Heart right ventricle (tissue), 16 donors: Measurements from ENCODE around the gene IQSEC1. TPM values are rescaled to one million over a fixed set of nuclear protein-coding genes. Genes with fewer than 3 reads are reported as not detected.

ENCODE experiments used
- ATAC-seq, 8 donors: fragments of 200-7000 bp; cut with Tn5 transposase; one replicate each; pipeline ENCODE4 v1.9.1; 2020; ENCODE audit warnings: mild to moderate bottlenecking in 8 of 8, moderate library complexity in 8 of 8, moderate number of reproducible peaks in 1 of 8
- DNase-seq, 2 donors: peaks; one replicate each; pipeline ENCODE4 v3.0.0-alpha.2; 2020
- H3K27ac ChIP-seq, 10 donors: fragments of 200-600 bp; sonication (generic) in 2 of 10; one replicate each; pipeline versions ENCODE4 v1.5.0 to v1.8.0; 2020 to 2022; ENCODE audit warnings: mild to moderate bottlenecking in 3 of 10
- H3K27me3 ChIP-seq, 7 donors: fragments of 200-600 bp; one replicate each; pipeline ENCODE4 v1.8.0; 2021 to 2022; ENCODE audit warnings: mild to moderate bottlenecking in 2 of 7
- H3K36me3 ChIP-seq, 9 donors: fragments of 200-600 bp; sonication (generic) in 1 of 9; one replicate each; pipeline versions ENCODE4 v1.5.0 to v1.8.0; 2020 to 2022; ENCODE audit warnings: mild to moderate bottlenecking in 2 of 9
- H3K4me1 ChIP-seq, 9 donors: fragments of 200-600 bp; sonication (generic) in 1 of 9; one replicate each; pipeline versions ENCODE4 v1.5.0 to v1.8.0; 2020 to 2022; ENCODE audit warnings: mild to moderate bottlenecking in 4 of 9
- H3K4me3 ChIP-seq, 10 donors: fragments of 200-600 bp; sonication (generic) in 2 of 10; one replicate each; pipeline versions ENCODE4 v1.5.0 to v1.8.0; 2020 to 2022; ENCODE audit warnings: mild to moderate bottlenecking in 7 of 10, moderate library complexity in 2 of 10
- H3K9me3 ChIP-seq, 11 donors: fragments of 200-600 bp in 10 of 11; sonication (generic) in 2 of 11; one replicate each; pipeline versions ENCODE4 v1.5.0 to v1.8.0; 2013 to 2022; ENCODE audit warnings: mild to moderate bottlenecking in 2 of 11, control low read depth in 1 of 11, moderate library complexity in 1 of 11
- WGBS, 2 donors: extraction: QIAGEN DNeasy Blood & Tissue Kit; methylation state at CpG; one replicate each; pipeline ENCODE4 v1.1.7; 2013; ENCODE audit warnings: inconsistent platforms in 1 of 2; 5-methylcytosine and 5-hydroxymethylcytosine counted together
- intact Hi-C, 10 donors: fragments of 100-400 bp; cut with DNase I; formaldehyde crosslinking; loops; one replicate each; pipeline versions ENCODE4 v1.11.1 to v1.14.2; 2022
- polyA plus RNA-seq, 2 donors: library from polyadenylated mRNA; stranded (reverse); fragments of 200-250 nt; gene quantifications; one replicate each; pipeline ENCODE4 v1.2.3, GENCODE V29; 2013
- total RNA-seq, 10 donors: library from RNA; stranded (reverse); fragmentation: NEBNext Ultra II Directional in 3 of 10; extraction: Animal tissue kit (Norgen Biotek cat#: 25700) in 3 of 10; gene quantifications; one replicate each; pipeline versions ENCODE4 v1.2.1 to v1.2.4, GENCODE V29; 2021 to 2023
- TF ChIP-seq, protein P1 (sequence below), 9 donors: fragments of 200-600 bp; sonication (generic) in 2 of 9; IDR thresholded peaks; one replicate each; pipeline versions ENCODE4 v1.5.0 to v1.8.0; 2021 to 2022; ENCODE audit warnings: antibody characterized with exemption in 9 of 9, mild to moderate bottlenecking in 5 of 9, moderate library complexity in 1 of 9
- donor health status: Arrhythmogenic right ventricular cardiomyopathy.
- donor health status: ischemic (EF 13 %, LVEDD 7.1; RV severe dilation, severe dysfunction).
- donor health status: healthy with polysubstance abuse.
- donor health status: DM: no; HTN: yes; CAD: no.
- donor health status: DM: no; HTN: no; CAD: no.
- donor health status: ischemic (EF 25% LVEDD 6.9; RV normal size, moderate dysfunction).
- donor health status: ischemic (EF 25% LVEDD 5.7; RV mildly dilated, moderate dysfunction).
- donor health status: healthy.
- donor health status: DM: yes; HTN: yes; CAD: no.
- donor health status: Ischemic cardiomyopathy.
- donor health status: ischemic (EF 35%, LVEDD 5.7; RV mildly dilated, moderate dysfunction).
- donor health status: nonischemic (EF 11% LVEDD 7.7; RV severe dilation, severe dysfunction).
- donor health status: DM: yes; HTN: yes; CAD: no.
- donor health status: PGD.
- donor health status: ischemic (EF 29% LVEDD 5.4; RV normal size, mild dysfunction).
- donor health status: nonischemic (EF 23%, LVEDD 6.1; RV moderate dilation, normal function).

IQSEC1 gene
- total and polyA plus RNA-seq, 12 donors, result 13.1 to 73.9 (median 60.4) TPM

DNA sequence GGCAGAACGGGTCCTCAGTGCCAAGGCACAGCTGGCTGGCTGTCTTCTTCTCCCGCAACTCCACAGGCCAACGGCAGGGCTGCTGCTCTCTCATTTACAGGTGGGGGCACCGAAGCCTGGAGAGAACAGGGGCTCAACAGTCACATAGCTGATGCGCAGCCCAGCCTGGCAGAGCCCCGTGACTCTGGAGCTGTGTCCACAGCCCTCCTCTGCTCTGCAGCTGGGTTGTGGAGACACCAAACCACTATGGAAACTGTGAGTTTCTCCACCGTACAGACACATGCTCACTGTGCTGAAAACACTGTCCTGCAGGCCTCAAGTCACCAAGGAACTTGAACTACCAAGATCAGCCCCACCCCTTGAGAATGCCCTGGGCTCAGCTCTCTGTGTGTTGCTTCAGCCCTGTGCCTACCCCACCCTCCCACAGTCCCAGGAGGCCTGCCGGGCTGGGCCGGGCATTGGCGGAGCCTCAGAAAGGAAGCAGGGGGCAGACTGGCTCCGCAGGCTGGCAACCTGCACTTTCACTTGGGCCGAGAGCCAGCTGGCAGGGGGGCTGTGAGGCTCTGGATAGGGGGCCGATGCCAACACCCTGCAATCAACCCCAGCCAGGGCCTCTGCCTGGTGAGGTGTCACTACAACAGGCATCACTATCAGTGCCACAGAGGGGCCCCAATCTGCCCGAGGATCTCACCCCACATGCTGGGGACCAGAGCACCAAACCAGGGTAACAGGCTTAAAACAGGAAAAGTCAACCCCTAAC, 118.2 kb downstream of the IQSEC1 start:
- DNase-seq (peak; percentile 82 to 88), ATAC-seq (peak; percentile 72 to 90 (median 86))
- TF ChIP-seq, protein P1, sequence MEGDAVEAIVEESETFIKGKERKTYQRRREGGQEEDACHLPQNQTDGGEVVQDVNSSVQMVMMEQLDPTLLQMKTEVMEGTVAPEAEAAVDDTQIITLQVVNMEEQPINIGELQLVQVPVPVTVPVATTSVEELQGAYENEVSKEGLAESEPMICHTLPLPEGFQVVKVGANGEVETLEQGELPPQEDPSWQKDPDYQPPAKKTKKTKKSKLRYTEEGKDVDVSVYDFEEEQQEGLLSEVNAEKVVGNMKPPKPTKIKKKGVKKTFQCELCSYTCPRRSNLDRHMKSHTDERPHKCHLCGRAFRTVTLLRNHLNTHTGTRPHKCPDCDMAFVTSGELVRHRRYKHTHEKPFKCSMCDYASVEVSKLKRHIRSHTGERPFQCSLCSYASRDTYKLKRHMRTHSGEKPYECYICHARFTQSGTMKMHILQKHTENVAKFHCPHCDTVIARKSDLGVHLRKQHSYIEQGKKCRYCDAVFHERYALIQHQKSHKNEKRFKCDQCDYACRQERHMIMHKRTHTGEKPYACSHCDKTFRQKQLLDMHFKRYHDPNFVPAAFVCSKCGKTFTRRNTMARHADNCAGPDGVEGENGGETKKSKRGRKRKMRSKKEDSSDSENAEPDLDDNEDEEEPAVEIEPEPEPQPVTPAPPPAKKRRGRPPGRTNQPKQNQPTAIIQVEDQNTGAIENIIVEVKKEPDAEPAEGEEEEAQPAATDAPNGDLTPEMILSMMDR (IDR thresholded peaks at IDR 0.05), result peak in 5 of 9 donors; percentile 25 to 60 (median 54)
- intact Hi-C loops, result no loop called here
- H3K4me1 ChIP-seq, result peaks cover 57 to 97% (median 92%) of the 10 kb centered on the region in 9 donors
- H3K9me3 ChIP-seq, result no peaks in the 10 kb centered on the region
- 29 to 33% methylated on average over 14 of the region's 14 CpGs for WGBS, 2 donors
- H3K27me3 ChIP-seq, result no peaks in the 10 kb centered on the region
- H3K27ac ChIP-seq, result peak overlapping the region; percentile 22 to 93 (median 72)
- no peak overlapping the region for H3K4me3 ChIP-seq
- peaks cover 0 to 18% (median 0%) of the 10 kb centered on the region in 9 donors for H3K36me3 ChIP-seq

- no peak for ATAC-seq
- WGBS, 2 donors, result 82 to 83% methylated on average over 6 of the region's 6 CpGs
Measured at GRCh38 chr3:12954180-12954579, 119.0 kb downstream of the IQSEC1 start.

DNA sequence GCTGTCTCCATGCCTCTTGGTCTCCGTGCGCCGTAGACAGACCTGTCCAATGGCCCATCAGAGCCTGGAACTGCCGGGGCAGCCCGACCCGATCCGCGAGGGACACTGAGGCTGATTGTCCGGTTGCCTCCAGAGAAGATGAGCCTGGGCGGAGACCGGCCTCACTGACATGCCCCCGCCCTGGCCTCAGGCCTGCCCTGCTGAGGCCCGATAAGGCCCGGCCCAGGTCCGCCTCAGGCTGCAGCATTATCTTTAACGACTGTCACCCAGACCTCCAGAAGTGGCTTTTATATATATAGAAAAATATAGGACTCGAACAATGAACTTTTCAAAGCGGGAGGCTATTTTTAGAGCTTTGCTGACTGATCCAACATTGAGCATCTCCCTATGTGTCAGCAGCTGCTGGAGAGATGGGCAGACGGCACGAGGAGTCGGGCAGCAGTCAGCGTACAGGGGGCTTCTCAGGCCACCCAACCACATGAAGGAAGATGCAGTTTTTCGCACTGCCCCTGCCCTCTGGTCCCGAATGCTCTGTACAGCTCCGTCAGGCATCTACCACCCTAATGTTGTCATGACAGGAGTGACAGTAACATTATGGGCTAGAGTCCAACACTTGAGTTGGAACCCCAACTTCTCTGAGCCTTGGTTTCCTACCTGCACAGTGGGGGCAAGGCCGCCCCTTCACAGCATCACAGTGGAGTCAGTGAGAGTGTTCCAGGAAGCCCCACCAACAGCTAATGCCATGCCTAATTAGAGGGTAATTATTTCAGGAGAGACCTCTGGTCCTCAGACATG, 119.8 kb downstream of the IQSEC1 start:
- Histone ChIP-seq H3K27me3 (no peaks in the 10 kb centered on the region), H3K27ac (peak overlapping the region in 8 of 10 donors; percentile 15 to 93 (median 74)), H3K36me3 (peaks cover 0 to 18% (median 0%) of the 10 kb centered on the region in 9 donors), H3K4me1 (peaks cover 60 to 97% (median 92%) of the 10 kb centered on the region in 9 donors), H3K9me3 (no peaks in the 10 kb centered on the region), H3K4me3 (no peak overlapping the region)
- TF ChIP-seq, protein P1 (IDR thresholded peaks at IDR 0.05), result no peak
- no peak for DNase-seq
- ATAC-seq, result no peak
- WGBS, 2 donors, result 52 to 64% methylated on average over 26 of the region's 26 CpGs
- intact Hi-C loops, result no loop called here

More at GRCh38 chr3:12954180-12954579, 119.0 kb downstream of the IQSEC1 start:
- intact Hi-C loops, result no loop called here
- no peak for DNase-seq
- no peaks in the 10 kb centered on the region for H3K27me3 ChIP-seq
- H3K4me3 ChIP-seq, result no peak overlapping the region
- H3K36me3 ChIP-seq, result peaks cover 0 to 18% (median 0%) of the 10 kb centered on the region in 9 donors
- peak overlapping the region; percentile 22 to 93 (median 72) for H3K27ac ChIP-seq
- no peaks in the 10 kb centered on the region for H3K9me3 ChIP-seq
- TF ChIP-seq, protein P1 (IDR thresholded peaks at IDR 0.05), result no peak
- H3K4me1 ChIP-seq, result peaks cover 60 to 97% (median 92%) of the 10 kb centered on the region in 9 donors
